ENCODE data around the gene MYLK. TPM values are rescaled to one million over a fixed set of nuclear protein-coding genes. Genes with fewer than 3 reads are reported as not detected.

Gene MYLK
- total and polyA plus RNA-seq, 10 of the 15 experiments (the other 5 are each of a cell fraction or from before 2014, with no cell fraction given), result 0.04 to 1.6 (median 0.42) TPM; not detected in 1

DNA sequence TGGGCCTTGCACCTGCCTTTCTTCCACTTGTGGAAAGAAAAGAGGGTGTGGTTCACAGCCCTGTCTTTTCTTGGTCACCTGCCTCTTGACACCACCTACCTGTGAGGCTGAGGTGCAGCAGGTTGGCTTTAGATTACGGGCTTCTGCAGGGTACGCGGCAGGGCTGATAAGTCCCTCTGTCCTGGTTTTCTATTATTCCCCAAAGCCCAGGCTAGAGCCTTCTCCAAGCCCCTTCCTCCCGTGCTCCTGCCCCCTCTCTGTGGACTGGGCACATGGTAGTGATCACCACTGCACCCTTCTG is 254.4 kb downstream of the MYLK start:
- no peak overlapping the region for H3K27ac ChIP-seq (ENCODE audit: control insufficient read depth, insufficient read depth)
- ChIA-PET RAD21 (ENCODE audit: unreplicated experiment) (no interaction called here), SMC1A (ENCODE audit: uncharacterized antibody, unreplicated experiment) (no interaction called here), CTCF (interaction anchor here (2.2 kb wide), 1 partner anchor 23 kb away, joined by 11 read pairs; no protein-coding TSS in a partner anchor), POLR2A (no interaction called here)
- DNase-seq (ENCODE audit: low read depth, low spot score), result no peak
- no peaks in the 10 kb centered on the region for H4K20me1 ChIP-seq (ENCODE audit: control insufficient read depth, insufficient read depth)
- in situ Hi-C loops (cut with MboI), result no loop called here
- no peak for FAIRE-seq
- intact Hi-C loops (cut with micrococcal nuclease; ENCODE audit: unreplicated experiment), result no loop called here
- no peaks in the 10 kb centered on the region for H3K27me3 ChIP-seq (replicated peaks in 1 of 2; ENCODE audit: control insufficient read depth in 2 of 2, insufficient read depth in 2 of 2, low read length in 1 of 2)
- no peak overlapping the region for H2AFZ ChIP-seq (ENCODE audit: control insufficient read depth, low read depth, low read length)
- no peaks in the 10 kb centered on the region for H3K36me3 ChIP-seq (ENCODE audit: control insufficient read depth in 2 of 2, insufficient read depth in 2 of 2, low read length in 1 of 2)
- no peaks in the 10 kb centered on the region for H3K4me1 ChIP-seq (ENCODE audit: control insufficient read depth, insufficient read depth, low read length)
- H3K9ac ChIP-seq (ENCODE audit: control insufficient read depth, insufficient read depth, low read length), result no peak overlapping the region
- 75% methylated on average over 4 of the region's 4 CpGs for whole genome bisulfite sequencing (ENCODE audit: insufficient coverage, insufficient replicate concordance, low lambda C conversion rate, missing lambda C conversion rate)
- BruUV-seq (replicated peaks), result no TSS peak
- no peaks in the 10 kb centered on the region for H3K9me3 ChIP-seq (replicated peaks; ENCODE audit: control insufficient read depth, insufficient read depth, low read length)
- H3K79me2 ChIP-seq (ENCODE audit: control insufficient read depth, insufficient read depth, low read length), result no peaks in the 10 kb centered on the region
- H3K4me2 ChIP-seq (ENCODE audit: control insufficient read depth, insufficient read depth), result no peak overlapping the region
- H3K4me3 ChIP-seq, result no peak overlapping the region
- no peak for ATAC-seq
- no peak for TF ChIP-seq SP1 (IDR thresholded peaks at IDR 0.05; ENCODE audit: low read depth, low read length)
- TF ChIP-seq, protein P1, sequence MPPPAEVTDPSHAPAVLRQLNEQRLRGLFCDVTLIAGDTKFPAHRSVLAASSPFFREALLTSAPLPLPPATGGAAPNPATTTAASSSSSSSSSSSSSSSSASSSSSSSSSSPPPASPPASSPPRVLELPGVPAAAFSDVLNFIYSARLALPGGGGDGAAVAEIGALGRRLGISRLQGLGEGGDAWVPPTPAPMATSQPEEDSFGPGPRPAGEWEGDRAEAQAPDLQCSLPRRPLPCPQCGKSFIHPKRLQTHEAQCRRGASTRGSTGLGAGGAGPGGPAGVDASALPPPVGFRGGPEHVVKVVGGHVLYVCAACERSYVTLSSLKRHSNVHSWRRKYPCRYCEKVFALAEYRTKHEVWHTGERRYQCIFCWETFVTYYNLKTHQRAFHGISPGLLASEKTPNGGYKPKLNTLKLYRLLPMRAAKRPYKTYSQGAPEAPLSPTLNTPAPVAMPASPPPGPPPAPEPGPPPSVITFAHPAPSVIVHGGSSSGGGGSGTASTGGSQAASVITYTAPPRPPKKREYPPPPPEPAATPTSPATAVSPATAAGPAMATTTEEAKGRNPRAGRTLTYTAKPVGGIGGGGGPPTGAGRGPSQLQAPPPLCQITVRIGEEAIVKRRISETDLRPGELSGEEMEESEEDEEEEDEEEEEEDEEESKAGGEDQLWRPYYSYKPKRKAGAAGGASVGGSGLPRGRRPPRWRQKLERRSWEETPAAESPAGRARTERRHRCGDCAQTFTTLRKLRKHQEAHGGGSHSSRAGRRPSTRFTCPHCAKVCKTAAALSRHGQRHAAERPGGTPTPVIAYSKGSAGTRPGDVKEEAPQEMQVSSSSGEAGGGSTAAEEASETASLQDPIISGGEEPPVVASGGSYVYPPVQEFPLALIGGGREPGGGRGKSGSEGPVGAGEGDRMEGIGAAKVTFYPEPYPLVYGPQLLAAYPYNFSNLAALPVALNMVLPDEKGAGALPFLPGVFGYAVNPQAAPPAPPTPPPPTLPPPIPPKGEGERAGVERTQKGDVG (CRISPR knock-in tag; IDR thresholded peaks at IDR 0.05), result no peak
- TF ChIP-seq, protein P2, sequence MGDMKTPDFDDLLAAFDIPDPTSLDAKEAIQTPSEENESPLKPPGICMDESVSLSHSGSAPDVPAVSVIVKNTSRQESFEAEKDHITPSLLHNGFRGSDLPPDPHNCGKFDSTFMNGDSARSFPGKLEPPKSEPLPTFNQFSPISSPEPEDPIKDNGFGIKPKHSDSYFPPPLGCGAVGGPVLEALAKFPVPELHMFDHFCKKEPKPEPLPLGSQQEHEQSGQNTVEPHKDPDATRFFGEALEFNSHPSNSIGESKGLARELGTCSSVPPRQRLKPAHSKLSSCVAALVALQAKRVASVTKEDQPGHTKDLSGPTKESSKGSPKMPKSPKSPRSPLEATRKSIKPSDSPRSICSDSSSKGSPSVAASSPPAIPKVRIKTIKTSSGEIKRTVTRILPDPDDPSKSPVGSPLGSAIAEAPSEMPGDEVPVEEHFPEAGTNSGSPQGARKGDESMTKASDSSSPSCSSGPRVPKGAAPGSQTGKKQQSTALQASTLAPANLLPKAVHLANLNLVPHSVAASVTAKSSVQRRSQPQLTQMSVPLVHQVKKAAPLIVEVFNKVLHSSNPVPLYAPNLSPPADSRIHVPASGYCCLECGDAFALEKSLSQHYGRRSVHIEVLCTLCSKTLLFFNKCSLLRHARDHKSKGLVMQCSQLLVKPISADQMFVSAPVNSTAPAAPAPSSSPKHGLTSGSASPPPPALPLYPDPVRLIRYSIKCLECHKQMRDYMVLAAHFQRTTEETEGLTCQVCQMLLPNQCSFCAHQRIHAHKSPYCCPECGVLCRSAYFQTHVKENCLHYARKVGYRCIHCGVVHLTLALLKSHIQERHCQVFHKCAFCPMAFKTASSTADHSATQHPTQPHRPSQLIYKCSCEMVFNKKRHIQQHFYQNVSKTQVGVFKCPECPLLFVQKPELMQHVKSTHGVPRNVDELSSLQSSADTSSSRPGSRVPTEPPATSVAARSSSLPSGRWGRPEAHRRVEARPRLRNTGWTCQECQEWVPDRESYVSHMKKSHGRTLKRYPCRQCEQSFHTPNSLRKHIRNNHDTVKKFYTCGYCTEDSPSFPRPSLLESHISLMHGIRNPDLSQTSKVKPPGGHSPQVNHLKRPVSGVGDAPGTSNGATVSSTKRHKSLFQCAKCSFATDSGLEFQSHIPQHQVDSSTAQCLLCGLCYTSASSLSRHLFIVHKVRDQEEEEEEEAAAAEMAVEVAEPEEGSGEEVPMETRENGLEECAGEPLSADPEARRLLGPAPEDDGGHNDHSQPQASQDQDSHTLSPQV (IDR thresholded peaks at IDR 0.05), result no peak
- TF ChIP-seq EP300 (IDR thresholded peaks at IDR 0.05; ENCODE audit: borderline replicate concordance in 1 of 2, control insufficient read depth in 1 of 2, low read depth in 2 of 2, low read length in 2 of 2), result no peak
- TF ChIP-seq, protein P3, sequence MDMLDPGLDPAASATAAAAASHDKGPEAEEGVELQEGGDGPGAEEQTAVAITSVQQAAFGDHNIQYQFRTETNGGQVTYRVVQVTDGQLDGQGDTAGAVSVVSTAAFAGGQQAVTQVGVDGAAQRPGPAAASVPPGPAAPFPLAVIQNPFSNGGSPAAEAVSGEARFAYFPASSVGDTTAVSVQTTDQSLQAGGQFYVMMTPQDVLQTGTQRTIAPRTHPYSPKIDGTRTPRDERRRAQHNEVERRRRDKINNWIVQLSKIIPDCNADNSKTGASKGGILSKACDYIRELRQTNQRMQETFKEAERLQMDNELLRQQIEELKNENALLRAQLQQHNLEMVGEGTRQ (IDR thresholded peaks at IDR 0.05; ENCODE audit: borderline replicate concordance, low read depth, low read length), result no peak
- no peak for TF ChIP-seq PML (IDR thresholded peaks at IDR 0.05; ENCODE audit: low read length)
- no peak for TF ChIP-seq ETV6 (conservative IDR thresholded peaks at IDR 0.05 in 1 of 2, IDR thresholded peaks at IDR 0.05 in 1 of 2; ENCODE audit: borderline replicate concordance in 1 of 2, low read depth in 1 of 2)
- TF ChIP-seq, protein P4, sequence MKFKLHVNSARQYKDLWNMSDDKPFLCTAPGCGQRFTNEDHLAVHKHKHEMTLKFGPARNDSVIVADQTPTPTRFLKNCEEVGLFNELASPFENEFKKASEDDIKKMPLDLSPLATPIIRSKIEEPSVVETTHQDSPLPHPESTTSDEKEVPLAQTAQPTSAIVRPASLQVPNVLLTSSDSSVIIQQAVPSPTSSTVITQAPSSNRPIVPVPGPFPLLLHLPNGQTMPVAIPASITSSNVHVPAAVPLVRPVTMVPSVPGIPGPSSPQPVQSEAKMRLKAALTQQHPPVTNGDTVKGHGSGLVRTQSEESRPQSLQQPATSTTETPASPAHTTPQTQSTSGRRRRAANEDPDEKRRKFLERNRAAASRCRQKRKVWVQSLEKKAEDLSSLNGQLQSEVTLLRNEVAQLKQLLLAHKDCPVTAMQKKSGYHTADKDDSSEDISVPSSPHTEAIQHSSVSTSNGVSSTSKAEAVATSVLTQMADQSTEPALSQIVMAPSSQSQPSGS (IDR thresholded peaks at IDR 0.05; ENCODE audit: low read length), result no peak
- TF ChIP-seq RBBP5 (conservative IDR thresholded peaks at IDR 0.05), result no peak
- TF ChIP-seq ZNF207 (IDR thresholded peaks at IDR 0.05; ENCODE audit: borderline replicate concordance), result no peak
- no peak for TF ChIP-seq SREBF2 (IDR thresholded peaks at IDR 0.05; ENCODE audit: low read length)
- TF ChIP-seq MXI1 (IDR thresholded peaks at IDR 0.05; ENCODE audit: low read depth, low read length), result no peak
- TF ChIP-seq MEF2A (IDR thresholded peaks at IDR 0.05; ENCODE audit: insufficient read depth, low read depth, low read length), result no peak
- TF ChIP-seq, protein P5, sequence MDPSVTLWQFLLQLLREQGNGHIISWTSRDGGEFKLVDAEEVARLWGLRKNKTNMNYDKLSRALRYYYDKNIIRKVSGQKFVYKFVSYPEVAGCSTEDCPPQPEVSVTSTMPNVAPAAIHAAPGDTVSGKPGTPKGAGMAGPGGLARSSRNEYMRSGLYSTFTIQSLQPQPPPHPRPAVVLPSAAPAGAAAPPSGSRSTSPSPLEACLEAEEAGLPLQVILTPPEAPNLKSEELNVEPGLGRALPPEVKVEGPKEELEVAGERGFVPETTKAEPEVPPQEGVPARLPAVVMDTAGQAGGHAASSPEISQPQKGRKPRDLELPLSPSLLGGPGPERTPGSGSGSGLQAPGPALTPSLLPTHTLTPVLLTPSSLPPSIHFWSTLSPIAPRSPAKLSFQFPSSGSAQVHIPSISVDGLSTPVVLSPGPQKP (IDR thresholded peaks at IDR 0.05; ENCODE audit: low read depth, low read length), result no peak
